Measurements from ENCODE around the gene NUBPL.

DNA sequence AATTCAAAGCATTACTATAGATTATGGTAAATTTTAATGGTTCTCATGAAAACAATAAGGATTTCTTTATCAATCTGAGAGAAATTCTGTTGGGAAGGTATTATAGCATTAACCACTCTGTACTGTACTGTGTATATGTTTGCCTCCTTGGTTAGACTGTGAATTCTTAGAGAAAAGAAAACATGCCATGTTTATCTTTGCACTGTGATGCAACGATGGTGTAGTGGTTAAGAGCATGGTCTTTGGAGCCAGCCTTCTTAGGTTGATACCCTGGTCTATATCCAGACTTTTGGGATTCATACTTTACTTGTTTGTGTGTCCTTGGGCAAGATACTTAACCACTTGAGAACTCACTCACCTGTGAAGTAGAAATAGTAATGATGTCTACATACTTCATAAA lies 32.2 kb upstream of the NUBPL start:
- no peak for TF ChIP-seq POLR2A (IDR thresholded peaks at IDR 0.05)
- TF ChIP-seq, protein P1, sequence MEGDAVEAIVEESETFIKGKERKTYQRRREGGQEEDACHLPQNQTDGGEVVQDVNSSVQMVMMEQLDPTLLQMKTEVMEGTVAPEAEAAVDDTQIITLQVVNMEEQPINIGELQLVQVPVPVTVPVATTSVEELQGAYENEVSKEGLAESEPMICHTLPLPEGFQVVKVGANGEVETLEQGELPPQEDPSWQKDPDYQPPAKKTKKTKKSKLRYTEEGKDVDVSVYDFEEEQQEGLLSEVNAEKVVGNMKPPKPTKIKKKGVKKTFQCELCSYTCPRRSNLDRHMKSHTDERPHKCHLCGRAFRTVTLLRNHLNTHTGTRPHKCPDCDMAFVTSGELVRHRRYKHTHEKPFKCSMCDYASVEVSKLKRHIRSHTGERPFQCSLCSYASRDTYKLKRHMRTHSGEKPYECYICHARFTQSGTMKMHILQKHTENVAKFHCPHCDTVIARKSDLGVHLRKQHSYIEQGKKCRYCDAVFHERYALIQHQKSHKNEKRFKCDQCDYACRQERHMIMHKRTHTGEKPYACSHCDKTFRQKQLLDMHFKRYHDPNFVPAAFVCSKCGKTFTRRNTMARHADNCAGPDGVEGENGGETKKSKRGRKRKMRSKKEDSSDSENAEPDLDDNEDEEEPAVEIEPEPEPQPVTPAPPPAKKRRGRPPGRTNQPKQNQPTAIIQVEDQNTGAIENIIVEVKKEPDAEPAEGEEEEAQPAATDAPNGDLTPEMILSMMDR (IDR thresholded peaks at IDR 0.05) = no peak
- no peak for TF ChIP-seq EP300 (IDR thresholded peaks at IDR 0.05)
